NCI-H1694 treated with DMSO at 0.1 percent for 48 hours (cell line): ENCODE results near the gene KRT38.
A peak's percentile ranks its signal among the peaks of the same experiment; 100 is the strongest.
"Not testable (repeated sequence)": the region's sequence is repeated elsewhere in the genome, so short reads cannot be mapped to it uniquely, and the experiment has no call there.

Experiments
- DNase-seq: peaks from one replicate; lab custom pipeline; 2025; lab: John Stamatoyannopoulos, UW

The KRT38 gene

DNA sequence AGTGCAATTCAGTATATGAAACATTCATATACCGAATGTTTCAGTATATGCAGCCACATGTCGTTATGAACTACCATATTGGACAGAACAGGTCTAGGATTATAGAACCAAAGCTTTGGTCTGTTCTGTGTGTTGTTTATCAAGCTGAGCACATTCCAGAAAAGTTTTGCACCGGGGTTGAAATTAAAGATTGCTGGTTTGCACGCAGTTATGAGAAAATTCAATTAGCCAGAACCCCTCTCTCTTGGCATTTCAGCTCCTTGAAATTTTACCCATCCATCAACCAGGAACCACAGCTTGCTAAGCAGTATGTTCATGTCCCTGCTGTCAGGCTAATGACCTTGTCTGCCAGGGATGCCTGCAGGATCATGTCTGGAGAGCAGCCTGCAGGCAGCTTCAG, 16.9 kb upstream of the KRT38 start:
- DNase-seq: no peak

- no peak for DNase-seq
Observed at GRCh38 chr17:41456204-41456603, 15.4 kb upstream of the KRT38 start.

GRCh38 chr17:41455236-41455635, 14.5 kb upstream of the KRT38 start:
- DNase-seq: peak; percentile 22

DNA sequence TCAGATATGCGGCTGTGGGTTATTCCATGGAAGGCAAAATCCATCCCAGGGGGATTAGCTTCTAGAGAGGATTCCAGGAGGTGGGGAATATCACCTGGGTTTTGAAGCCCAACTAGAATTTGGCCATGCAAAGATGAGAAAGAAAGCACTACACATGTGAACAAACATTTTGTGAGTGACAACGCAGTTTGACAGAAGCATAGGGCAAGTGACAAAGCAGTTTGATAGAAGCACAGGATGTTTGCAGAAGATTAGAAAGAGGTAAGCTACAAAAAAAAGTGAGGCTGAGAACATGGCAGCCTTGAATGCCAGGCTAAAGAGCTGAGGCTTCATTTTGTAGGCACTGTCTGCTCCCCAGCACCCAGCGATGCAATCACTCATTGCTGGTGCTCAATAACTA, 12.3 kb upstream of the KRT38 start:
- DNase-seq: no peak

DNA sequence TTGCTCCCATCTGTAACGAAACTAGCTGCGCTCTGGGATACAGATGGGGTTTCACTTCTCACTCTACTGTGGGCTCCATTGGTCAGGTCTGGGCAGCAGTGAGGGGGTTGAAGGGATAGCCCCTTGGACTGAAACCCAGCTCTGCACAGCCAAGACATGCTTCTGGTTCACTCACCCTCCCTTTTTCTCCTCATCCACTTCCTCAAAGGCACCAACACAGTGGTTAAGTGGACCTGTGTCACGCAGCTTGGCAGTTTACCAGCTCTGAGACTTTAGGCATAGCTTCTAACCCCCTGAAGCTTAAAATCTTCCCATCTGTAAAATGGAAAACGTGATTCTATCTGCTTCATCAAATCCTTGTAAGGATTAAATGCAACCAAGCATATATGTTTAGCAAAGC, 11.5 kb upstream of the KRT38 start:
- DNase-seq: no peak

DNA sequence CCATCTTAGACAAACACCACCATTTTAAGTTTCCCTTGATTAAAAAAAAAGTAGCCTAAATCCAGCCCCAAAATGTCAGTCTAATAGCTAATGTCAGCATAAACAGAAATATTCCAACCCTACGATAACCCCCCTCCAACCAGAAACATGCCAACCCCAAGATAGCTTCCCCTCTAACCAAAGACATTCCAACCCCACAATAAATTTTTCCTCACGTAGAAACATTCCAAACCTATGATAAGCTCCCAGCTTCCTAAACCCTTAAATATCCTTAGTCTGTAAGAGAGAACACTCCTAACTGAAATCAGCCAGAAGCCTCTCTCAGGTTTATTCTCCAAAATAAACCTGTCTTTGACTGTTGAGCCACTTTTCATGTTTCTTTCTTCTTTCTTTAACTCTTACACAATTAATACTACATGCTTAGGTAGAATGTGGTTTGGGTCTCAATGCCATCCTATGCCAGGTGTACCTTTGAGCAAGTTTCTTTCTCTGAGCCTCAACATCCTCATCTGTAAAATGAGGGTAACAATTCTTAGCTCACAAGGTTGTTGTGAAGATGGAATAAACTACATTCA, 10.5 kb upstream of the KRT38 start:
- no peak for DNase-seq

DNA sequence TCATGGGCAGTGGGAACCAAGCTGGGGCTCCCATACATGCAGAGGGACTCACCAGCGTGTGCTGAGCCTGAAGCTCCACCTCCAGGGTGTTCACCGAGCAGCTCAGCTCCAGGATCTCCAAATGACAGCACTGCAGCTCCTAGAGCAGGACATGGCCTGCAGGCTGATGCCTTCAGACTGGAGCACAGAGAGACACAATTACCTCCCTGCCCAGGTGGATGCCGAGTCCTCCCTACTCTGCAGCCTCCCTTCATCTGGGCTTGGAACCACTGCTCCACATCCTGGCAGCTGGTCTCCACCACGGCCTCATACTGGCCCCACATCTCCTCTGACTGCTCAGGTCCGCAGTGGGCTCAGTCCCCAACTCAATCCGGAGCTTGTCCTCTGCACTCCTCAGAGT, 8.2 kb upstream of the KRT38 start:
- no peak for DNase-seq

- DNase-seq: no peak
Observed at GRCh38 chr17:41448506-41448905, 7.7 kb upstream of the KRT38 start.

DNA sequence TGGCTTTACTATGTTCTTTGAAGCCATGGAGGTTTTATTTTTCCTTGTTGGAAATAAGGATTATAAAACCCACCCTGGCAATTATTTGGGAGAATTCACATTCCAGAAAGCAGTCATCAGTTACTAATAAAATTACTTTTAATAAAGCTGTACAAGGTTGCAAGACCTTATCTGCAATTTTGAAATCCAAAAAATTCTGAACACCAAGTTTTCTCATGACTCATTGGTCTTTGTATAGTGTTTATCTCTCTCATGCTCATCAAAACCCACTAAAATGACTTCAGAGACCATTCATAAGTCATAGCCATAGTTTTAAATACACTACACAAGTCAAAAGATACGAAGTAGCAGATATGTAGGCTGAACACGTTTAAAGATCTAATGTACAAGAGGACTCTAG, 6.0 kb upstream of the KRT38 start:
- no peak for DNase-seq

DNA sequence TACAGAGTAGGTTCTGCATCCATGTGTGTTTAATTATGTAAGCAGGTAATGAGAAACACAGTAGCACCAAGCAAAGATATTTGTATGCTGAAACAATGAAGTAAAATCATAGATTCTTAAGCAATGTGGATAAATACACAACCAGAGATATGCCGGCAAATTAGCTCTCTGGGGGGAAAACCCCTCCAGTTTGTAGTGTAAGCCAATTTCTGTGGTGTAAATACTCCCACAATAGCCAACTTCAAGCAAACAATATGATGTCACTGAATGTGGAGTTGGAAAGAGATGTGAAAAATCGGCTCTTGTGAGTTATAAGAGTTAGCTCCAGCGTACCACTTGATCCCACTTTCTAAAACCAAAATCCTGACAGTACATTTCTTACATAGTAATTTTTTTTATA, 3.9 kb upstream of the KRT38 start:
- DNase-seq: no peak

DNA sequence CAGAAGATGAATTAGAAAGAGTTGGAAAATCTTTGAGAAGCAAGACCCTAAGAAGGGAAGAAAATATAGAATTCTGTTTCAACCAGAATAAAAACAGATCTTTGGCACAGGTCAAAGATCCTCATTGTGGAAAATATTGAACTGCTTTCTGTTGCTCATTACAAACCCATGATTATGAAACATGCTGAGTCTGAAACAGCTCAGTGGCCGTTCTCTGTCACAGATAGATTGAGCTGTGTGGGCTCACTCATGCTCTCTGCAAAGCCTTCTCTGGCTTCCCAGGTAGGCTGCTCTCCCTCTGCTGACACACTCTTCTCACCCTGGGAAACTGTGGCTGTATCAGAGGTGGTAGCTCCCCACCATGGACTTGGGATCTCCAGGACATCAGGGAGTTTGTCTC, 3.4 kb upstream of the KRT38 start:
- DNase-seq: no peak

GRCh38 chr17:41442739-41443138, 2.0 kb upstream of the KRT38 start:
- DNase-seq: no peak

DNA sequence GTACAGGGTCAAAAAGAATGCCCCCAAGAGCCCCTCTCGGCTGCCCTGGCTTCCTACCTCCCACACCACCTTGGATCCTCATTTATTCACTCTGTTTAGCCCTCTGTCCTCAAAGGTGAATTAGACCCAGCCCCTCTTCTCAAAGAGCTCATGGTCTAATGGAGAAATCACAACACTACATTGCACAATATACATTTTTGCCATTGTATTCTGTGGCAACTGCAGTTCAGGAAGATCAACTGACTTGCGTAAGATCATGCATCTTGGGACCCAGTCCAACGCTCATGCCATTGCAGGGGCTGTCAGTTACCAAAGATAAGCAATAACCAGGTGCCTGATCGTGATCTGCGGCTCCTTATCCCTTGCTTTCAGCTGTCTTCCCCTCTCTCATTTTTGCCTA, 1.4 kb downstream of the KRT38 start:
- no peak for DNase-seq

GRCh38 chr17:41437769-41438168, 3.0 kb downstream of the KRT38 start:
- no peak for DNase-seq

DNA sequence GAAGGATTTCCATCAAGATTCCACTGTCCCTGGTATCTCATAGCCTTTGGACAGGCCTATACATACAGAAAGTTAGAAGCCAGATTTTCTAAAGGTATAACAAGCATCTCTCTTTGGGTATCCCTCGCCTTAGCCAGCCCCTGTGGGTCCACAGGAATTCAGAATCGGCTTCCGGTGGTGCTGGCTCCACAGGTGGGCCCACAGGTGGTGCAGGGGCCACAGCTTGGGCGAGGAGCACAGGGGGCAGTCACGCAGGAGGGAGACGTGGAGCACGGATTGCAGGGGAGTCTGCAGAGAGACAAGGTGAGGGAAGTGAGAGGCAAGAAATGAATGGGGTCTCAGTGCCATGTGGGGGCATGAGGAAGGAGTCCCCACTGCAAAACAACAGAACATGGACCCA, 3.5 kb downstream of the KRT38 start:
- no peak for DNase-seq

DNA sequence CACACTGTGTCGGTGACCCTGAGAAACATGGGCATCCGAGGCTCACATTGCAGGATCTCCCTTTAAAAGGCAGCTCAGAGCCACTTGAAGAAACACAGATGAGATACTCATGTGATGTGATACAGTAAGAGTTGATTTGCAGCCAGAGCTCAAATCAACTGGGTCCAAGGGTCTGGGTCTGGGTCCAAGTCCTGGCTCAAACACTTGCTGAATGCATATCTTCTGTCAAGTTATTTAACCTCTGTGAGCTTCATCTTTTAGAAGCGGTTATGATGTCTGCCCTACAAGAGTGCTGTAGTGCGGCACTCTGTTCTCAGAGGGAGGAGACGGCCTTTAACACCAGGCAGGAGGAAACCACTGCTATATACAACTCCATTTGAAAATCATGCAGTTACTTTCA, 6.4 kb downstream of the KRT38 start:
- no peak for DNase-seq

GRCh38 chr17:41434005-41434404, 6.8 kb downstream of the KRT38 start:
- DNase-seq: no peak

DNA sequence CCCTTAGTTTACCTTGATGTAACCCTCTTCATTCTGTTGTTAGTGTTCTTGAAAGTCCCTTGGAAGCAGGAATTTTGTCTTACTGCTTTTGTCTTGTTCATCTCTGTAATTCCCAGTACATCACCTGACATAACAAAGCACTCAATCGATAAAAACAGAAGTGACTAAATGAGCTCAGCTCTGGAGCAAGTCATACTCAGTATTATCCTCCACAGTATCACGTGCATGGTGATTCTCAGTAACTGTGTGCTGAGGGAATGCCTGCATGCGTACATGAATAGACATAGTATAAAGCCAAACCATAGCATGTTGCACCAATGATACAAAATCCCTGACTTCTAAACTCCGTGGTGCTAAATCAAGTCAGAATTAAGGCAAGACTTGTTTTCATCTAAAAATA, 7.2 kb downstream of the KRT38 start:
- DNase-seq: no peak

GRCh38 chr17:41430376-41430775, 10.4 kb downstream of the KRT38 start:
- DNase-seq: not testable (repeated sequence)

GRCh38 chr17:41429667-41430066, 11.1 kb downstream of the KRT38 start:
- DNase-seq: no peak

DNA sequence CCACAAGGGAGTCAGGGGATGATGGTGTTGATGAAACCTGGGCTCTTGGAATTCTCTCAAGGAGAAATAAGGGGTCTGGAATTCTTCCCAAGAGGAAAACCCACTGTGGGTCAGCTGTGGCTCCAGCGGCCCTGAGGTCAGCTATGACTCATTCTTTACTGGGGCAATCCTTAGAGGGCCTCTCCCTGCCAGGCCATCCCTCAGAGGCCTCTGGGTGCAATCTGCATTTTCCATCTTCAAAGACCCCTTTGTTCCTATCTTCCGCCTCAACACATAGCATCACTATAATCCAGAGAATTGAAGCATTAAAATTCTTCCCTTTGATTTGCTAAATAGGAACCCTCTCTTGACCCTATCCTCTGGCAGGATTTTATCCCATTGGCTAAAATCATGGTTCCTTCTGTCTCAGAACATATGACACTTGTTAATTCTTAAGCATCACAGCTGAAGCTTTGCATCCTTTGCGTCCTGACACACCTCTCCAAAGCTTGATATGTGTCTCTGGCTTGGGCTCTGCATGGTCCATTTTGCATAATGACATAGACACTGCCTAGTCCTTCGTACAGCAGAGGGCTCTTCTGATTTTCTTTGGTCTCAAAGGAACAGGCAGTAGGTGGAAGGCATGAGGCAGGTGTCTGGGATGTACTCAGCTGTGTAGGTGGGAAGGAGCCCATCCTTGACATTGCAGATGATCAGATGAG, 12.0 kb downstream of the KRT38 start:
- DNase-seq: no peak

GRCh38 chr17:41424111-41424635, 16.6 kb downstream of the KRT38 start, which contains the start of gene KRT37:
KRT37 (minus strand) TSS chr17:41424585; CDS start chr17:41424523, 62 bp downstream.
- DNase-seq: no peak

DNA sequence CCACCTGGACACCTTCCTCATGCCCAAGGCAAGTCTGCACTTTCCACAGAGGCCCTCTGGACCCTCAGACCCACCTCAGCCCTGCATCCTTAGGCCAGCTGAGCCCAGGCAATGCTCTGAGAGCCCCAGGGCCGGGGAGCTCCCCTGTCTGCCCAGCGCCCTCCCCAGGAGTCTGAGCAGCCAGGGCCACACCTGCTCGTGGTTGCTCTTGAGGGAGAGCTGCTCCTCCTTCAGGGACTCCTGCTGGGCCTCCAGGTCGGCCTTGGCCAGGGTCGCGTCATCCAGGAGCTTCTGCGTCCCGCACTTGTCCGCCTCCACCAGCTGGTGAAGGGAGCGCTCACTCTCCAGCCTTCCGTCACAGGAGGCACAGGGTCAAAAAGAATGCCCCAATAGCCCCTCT, 18.2 kb downstream of the KRT38 start:
- not testable (repeated sequence) for DNase-seq

DNA sequence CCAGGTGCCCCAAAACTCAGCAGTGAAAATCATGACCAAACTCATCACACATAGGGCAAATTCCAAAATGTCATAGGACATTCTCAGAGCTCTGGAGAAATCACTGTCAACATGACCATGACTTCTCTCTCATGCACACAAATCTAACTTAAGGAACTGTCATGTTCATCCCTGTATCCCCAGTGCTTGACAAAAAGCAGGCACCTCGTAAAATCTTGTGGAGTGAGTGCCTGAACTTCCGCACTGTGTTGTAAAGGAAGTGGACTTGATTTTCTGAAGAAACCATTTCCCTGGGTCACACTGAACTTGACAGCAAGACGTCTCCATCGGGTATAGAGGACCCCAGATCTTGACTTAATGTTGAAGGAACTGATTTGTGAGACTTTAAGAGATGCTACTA, 19.2 kb downstream of the KRT38 start:
- no peak for DNase-seq
